ENCODE data around the gene CUL3.

The CUL3 gene

DNA sequence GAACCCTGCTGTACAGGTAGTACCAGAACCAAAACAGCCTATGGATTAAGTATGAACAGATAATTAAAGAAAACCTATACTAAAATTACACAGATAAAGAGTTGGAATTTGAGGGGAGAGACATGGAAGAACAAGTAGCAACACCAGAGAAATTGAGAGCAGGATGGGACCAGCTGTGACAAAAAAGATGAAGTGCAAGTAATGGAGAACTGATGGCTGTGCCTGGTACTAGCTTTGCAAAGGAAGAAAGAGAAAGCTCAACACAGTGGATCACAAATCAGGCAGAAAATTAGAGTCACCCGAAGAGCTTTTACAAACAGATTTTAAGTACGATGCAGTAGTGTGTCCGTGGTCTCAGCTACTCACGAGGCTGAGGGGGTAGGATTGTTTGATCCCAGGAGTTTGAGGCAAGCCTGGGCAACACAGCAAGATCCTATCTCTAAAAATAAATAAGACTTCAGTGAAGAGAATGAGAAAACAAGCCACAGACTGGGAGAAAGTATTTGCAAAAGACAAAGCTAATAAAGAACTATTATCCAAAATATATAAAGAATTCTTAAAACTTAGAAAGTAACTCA, 46.5 kb downstream of the CUL3 start:
- TF ChIP-seq, protein P1, sequence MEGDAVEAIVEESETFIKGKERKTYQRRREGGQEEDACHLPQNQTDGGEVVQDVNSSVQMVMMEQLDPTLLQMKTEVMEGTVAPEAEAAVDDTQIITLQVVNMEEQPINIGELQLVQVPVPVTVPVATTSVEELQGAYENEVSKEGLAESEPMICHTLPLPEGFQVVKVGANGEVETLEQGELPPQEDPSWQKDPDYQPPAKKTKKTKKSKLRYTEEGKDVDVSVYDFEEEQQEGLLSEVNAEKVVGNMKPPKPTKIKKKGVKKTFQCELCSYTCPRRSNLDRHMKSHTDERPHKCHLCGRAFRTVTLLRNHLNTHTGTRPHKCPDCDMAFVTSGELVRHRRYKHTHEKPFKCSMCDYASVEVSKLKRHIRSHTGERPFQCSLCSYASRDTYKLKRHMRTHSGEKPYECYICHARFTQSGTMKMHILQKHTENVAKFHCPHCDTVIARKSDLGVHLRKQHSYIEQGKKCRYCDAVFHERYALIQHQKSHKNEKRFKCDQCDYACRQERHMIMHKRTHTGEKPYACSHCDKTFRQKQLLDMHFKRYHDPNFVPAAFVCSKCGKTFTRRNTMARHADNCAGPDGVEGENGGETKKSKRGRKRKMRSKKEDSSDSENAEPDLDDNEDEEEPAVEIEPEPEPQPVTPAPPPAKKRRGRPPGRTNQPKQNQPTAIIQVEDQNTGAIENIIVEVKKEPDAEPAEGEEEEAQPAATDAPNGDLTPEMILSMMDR (IDR thresholded peaks at IDR 0.05; ENCODE audit: control extremely low read depth, extremely low read depth, low read depth, missing control alignments) = no peak
- ChIA-PET POLR2A (no interaction called here), CTCF (interaction anchor here (1.0 to 1.6 kb wide), 4 partner anchors 12 to 25 kb away, joined by 3 to 4 read pairs (median 3); no protein-coding TSS in a partner anchor)
- DNase-seq (ENCODE audit: extremely low spot score) = no peak

DNA sequence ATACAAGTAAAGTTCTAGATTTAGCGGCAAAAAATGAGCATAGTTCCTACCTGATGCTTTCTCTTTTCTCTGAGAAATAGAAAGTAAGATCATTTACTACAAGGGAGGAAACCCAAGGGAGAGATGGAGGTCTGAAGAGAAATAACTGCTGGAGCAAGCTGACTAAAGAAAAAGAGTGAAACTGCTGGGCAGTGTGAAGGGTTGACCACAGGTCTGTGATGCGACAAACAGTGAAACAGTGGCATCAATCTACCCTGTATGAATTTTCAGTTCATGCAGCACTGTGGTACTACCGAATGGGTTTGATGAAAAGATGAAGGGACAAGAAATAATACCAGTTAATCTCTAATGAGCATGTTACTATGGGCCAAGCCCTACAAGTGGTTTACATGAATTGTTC, 52.2 kb downstream of the CUL3 start:
- TF ChIP-seq, protein P1 (IDR thresholded peaks at IDR 0.05; ENCODE audit: control extremely low read depth, extremely low read depth, low read depth, missing control alignments) = no peak
- DNase-seq (ENCODE audit: extremely low spot score) = no peak
- POLR2A ChIA-PET = no interaction called here
- CTCF ChIA-PET = interaction anchor here (1.5 to 1.6 kb wide), 2 partner anchors 12 kb away, joined by 3 to 4 read pairs; no protein-coding TSS in a partner anchor

DNA sequence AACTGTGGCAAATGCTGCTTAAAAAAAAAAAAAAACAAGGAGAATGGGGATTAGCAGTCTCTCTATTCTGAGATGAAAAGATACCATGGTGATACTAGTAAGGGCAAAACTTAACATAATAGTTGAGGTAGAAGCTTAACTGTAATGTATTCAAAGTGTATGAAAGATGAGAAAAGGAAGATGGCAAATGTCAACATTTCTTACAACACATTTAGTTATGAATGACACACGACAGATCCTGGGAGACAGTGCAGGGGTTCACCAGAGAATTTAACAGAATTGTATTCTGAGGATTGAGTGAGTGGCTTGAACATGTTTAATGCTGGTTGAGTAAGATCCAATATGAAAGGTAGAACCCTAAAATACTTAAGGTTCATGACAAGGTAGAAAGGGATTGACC, 52.7 kb downstream of the CUL3 start:
- POLR2A ChIA-PET = no interaction called here
- TF ChIP-seq, protein P1 (IDR thresholded peaks at IDR 0.05; ENCODE audit: control extremely low read depth, extremely low read depth, low read depth, missing control alignments) = no peak
- CTCF ChIA-PET = interaction anchor here (1.0 to 1.5 kb wide), 3 partner anchors 12 to 30 kb away, joined by 3 to 4 read pairs (median 4); no protein-coding TSS in a partner anchor
- no peak for DNase-seq (ENCODE audit: extremely low spot score)

DNA sequence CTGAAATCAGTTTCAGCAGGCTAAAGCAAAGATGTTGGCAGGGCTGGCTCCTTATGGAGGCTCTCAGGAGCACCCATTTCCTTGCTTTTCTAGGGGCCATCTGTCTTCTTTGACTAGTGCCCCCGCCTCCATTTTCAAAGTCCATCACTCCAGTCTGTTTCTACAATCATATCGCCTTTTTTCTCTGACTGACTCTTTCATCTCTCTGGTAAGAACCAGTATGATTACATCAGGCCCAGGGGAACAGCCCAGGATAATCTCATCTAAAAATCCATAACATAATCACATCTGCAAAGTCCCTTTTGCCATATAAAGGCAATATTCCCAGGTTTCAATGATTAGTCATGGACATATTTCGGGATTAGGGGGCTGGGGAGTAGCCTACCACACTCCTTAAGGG, 57.0 kb downstream of the CUL3 start:
- CTCF ChIA-PET = interaction anchor here (1.1 kb wide), 1 partner anchor 8 kb away, joined by 4 read pairs; no protein-coding TSS in a partner anchor
- DNase-seq (ENCODE audit: extremely low spot score) = no peak
- TF ChIP-seq, protein P1 (IDR thresholded peaks at IDR 0.05; ENCODE audit: control extremely low read depth, extremely low read depth, low read depth, missing control alignments) = no peak
- POLR2A ChIA-PET = no interaction called here

DNA sequence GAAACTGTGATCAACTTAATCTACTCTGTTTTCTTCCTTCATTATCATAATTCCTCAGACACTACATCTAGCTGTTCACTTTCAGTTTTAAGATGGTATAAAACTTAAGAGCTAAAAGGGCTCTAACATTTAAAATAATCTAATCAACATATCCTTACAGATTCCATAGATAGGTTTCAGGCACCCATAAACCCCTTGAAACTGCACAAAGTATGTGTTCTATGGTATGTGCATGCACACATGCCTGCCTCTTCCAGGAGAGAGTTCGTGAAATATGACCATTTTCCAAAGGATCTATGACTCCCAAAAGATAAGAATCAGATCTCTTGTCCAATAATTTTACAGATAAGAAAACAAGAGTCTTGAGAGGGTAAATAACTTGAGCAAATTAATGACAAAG, 59.4 kb downstream of the CUL3 start:
- ChIA-PET POLR2A (no interaction called here), CTCF (interaction anchor here (1.1 kb wide), 1 partner anchor 22 kb away, joined by 4 read pairs; no protein-coding TSS in a partner anchor)
- no peak for DNase-seq (ENCODE audit: extremely low spot score)
- TF ChIP-seq, protein P1 (IDR thresholded peaks at IDR 0.05; ENCODE audit: control extremely low read depth, extremely low read depth, low read depth, missing control alignments) = no peak

DNA sequence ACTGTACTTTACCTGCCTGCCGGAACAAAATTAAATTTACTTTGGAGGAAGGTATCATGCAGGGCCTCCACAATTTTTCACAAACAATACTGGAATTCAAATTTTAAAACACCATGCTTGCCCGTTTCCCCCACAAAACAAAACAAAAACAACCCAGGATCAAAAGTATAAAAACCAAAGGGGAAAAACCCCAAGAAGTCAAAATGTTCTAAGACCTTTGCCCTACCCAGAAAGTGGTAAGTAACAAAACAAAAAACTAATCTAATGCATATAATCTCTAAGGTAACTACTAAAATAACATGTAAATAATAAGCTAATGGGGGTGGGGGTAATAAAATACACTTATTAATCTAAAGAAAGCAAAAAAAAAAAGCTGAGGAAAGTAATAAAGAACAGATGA, 60.5 kb downstream of the CUL3 start:
- CTCF ChIA-PET = interaction anchor here (0.7 to 1.6 kb wide), 4 partner anchors 15 to 34 kb away, joined by 3 to 4 read pairs (median 4); no protein-coding TSS in a partner anchor
- TF ChIP-seq, protein P1 (IDR thresholded peaks at IDR 0.05; ENCODE audit: control extremely low read depth, extremely low read depth, low read depth, missing control alignments) = no peak
- POLR2A ChIA-PET = no interaction called here
- no peak for DNase-seq (ENCODE audit: extremely low spot score)
